Stomach (tissue), 4 donors: ENCODE data around the gene ZNF561.

Experiments used
- CTCF ChIP-seq, 7 experiments: fragments of 450-650 bp in 4 of 7; fragments of 200-600 bp in 3 of 7; sonication (generic) in 3 of 7; IDR thresholded peaks; one replicate each; pipeline ENCODE4 v1.5.1; 2016 to 2019; ENCODE audit warnings: antibody characterized with exemption in 7 of 7, control low read depth in 2 of 7, mild to moderate bottlenecking in 1 of 7
- POLR2A ChIP-seq, 4 donors: fragments of 450-650 bp; IDR thresholded peaks; one replicate each; pipeline ENCODE4 v1.6.1; 2016; ENCODE audit warnings: antibody characterized with exemption in 4 of 4, control low read depth in 2 of 4, mild to moderate bottlenecking in 1 of 4, moderate library complexity in 1 of 4

DNA sequence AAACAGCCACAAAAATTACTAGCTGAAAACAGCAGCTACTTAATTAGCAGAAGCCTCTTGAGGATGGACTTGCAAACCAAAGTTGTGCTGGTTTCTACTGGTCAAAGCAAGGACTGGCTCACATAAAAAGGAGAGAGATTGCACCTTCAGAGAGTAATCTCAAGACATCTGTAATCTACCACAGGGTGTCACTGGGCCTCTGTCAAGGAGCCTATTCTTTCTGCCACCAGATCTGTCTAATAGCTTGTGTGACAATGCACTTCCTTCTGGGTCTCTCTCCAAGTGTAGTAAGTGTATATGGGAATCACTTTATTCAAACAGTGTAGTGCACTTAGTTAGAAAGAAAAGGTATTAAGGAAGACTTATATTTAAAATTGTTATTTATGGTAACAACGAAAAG lies 24.4 kb upstream of the ZNF561 start:
- TF ChIP-seq CTCF (IDR thresholded peaks at IDR 0.05): no peak
- TF ChIP-seq POLR2A (IDR thresholded peaks at IDR 0.05): no peak
